ENCODE data around the gene STARD3NL. TPM values are rescaled to one million over a fixed set of nuclear protein-coding genes. Genes with fewer than 3 reads are reported as not detected.

Gene STARD3NL
- total and polyA plus RNA-seq, 9 donors, result 24.4 to 50.1 (median 35.7) TPM

DNA sequence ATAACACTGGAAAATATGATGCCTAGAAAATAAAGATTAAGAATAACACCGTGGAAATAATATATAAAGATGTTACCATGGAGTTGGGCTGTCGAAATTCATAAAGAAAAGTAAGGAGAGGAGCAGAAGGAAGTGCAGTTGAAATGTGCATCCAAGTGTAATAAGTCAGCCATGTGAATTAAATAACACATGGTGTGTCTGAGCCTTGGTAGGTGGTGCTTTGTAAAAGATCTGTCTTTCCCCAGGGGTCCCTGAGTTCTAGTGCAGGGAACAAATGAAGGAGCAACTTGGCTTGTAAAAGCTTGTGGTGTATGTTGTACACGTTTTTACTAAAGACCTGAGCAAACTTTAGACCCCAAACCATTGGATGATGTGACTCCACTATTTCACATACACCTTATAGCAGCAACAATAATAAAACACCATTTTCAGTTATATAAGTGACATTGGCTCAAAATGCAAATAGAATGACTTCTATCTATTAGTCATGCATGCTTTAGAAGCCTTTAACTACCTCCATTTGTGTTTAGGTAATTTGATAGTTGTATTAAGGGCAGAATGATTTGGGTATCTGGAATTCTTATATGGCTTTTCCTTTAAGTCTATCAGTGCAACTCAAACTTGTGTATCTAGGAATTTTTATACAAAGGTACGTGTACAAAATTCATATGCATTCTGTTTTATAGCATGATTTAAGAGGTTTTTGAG is 11.3 kb downstream of the STARD3NL start:
- H3K4me1 ChIP-seq (ENCODE audit: insufficient read depth), result peaks cover 7% of the 10 kb centered on the region
- WGBS, 3 donors, result 79 to 82% (median 82%) methylated on average over 4 of the region's 4 CpGs
- TF ChIP-seq POLR2A (IDR thresholded peaks at IDR 0.05) (no peak), EP300 (IDR thresholded peaks at IDR 0.05) (no peak)
- TF ChIP-seq, protein P1, sequence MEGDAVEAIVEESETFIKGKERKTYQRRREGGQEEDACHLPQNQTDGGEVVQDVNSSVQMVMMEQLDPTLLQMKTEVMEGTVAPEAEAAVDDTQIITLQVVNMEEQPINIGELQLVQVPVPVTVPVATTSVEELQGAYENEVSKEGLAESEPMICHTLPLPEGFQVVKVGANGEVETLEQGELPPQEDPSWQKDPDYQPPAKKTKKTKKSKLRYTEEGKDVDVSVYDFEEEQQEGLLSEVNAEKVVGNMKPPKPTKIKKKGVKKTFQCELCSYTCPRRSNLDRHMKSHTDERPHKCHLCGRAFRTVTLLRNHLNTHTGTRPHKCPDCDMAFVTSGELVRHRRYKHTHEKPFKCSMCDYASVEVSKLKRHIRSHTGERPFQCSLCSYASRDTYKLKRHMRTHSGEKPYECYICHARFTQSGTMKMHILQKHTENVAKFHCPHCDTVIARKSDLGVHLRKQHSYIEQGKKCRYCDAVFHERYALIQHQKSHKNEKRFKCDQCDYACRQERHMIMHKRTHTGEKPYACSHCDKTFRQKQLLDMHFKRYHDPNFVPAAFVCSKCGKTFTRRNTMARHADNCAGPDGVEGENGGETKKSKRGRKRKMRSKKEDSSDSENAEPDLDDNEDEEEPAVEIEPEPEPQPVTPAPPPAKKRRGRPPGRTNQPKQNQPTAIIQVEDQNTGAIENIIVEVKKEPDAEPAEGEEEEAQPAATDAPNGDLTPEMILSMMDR (IDR thresholded peaks at IDR 0.05), result no peak

DNA sequence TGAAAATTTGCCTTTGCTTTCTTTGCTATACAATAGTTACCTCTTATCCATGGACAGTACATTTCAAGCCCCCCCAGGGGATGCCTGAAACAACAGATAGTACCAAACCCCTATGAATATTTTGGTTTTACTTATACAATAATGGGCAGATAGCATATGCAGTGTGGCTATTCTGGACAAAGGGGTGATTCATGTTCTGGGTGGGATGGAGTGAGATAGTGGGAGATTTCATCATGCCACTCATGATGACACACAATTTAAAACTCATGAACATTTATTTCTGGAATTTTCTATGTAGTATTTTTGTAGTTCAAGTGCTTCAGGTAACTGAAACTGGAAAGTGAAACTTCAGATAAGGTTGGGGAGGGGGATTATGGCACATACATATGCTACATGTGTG is 12.0 kb downstream of the STARD3NL start:
- intact Hi-C loops (cut with DNase I), result no loop called here
- TF ChIP-seq EP300 (IDR thresholded peaks at IDR 0.05) (no peak), POLR2A (IDR thresholded peaks at IDR 0.05) (no peak)
- TF ChIP-seq, protein P1 (IDR thresholded peaks at IDR 0.05), result no peak
- no peak overlapping the region for H3K4me3 ChIP-seq

More for the DNA sequence above, 11.3 kb downstream of the STARD3NL start:
- Histone ChIP-seq H3K27me3 (no peaks in the 10 kb centered on the region), H3K36me3 (no peaks in the 10 kb centered on the region), H3K27ac (no peak overlapping the region), H3K4me3 (no peak overlapping the region), H3K9me3 (no peaks in the 10 kb centered on the region)
- intact Hi-C loops (cut with DNase I), result no loop called here
- no peak for DNase-seq

GRCh38 chr7:38191791-38192190 is 13.7 kb downstream of the STARD3NL start:
- DNase-seq, result no peak
- Histone ChIP-seq H3K36me3 (no peaks in the 10 kb centered on the region), H3K27ac (no peak overlapping the region), H3K27me3 (no peaks in the 10 kb centered on the region), H3K4me1 (ENCODE audit: insufficient read depth) (peaks cover 1% of the 10 kb centered on the region), H3K9me3 (no peaks in the 10 kb centered on the region), H3K4me3 (no peak overlapping the region)
- TF ChIP-seq EP300 (IDR thresholded peaks at IDR 0.05) (no peak), POLR2A (IDR thresholded peaks at IDR 0.05) (no peak)
- TF ChIP-seq, protein P1 (IDR thresholded peaks at IDR 0.05), result no peak
- 97 to 100% (median 98%) methylated on average over 1 of the region's 1 CpG for WGBS, 3 donors
- intact Hi-C loops (cut with DNase I), result no loop called here

More for the DNA sequence above, 12.0 kb downstream of the STARD3NL start:
- no peaks in the 10 kb centered on the region for H3K27me3 ChIP-seq
- H3K4me1 ChIP-seq (ENCODE audit: insufficient read depth), result peaks cover 7% of the 10 kb centered on the region
- no peak for DNase-seq
- no peak overlapping the region for H3K27ac ChIP-seq
- H3K9me3 ChIP-seq, result no peaks in the 10 kb centered on the region
- H3K36me3 ChIP-seq, result no peaks in the 10 kb centered on the region

- intact Hi-C loops (cut with DNase I), result no loop called here
These were observed 14.3 kb downstream of the STARD3NL start for GRCh38 chr7:38192327-38192726.

More at GRCh38 chr7:38192327-38192726, 14.3 kb downstream of the STARD3NL start:
- H3K27me3 ChIP-seq, result no peaks in the 10 kb centered on the region
- no peak for DNase-seq
- H3K27ac ChIP-seq, result no peak overlapping the region
- TF ChIP-seq EP300 (IDR thresholded peaks at IDR 0.05) (no peak), POLR2A (IDR thresholded peaks at IDR 0.05) (no peak)
- TF ChIP-seq, protein P1 (IDR thresholded peaks at IDR 0.05), result no peak
- WGBS, 3 donors, result 90 to 95% (median 94%) methylated on average over 2 of the region's 2 CpGs
- H3K4me3 ChIP-seq, result no peak overlapping the region
- no peaks in the 10 kb centered on the region for H3K36me3 ChIP-seq
- peaks cover 3% of the 10 kb centered on the region for H3K4me1 ChIP-seq (ENCODE audit: insufficient read depth)
- H3K9me3 ChIP-seq, result no peaks in the 10 kb centered on the region
